GM13976 (cell line): ENCODE measurements around the gene ING3.

Experiments used
- DNase-seq: peaks from one replicate; pipeline ENCODE4 v3.0.0; 2012; ENCODE audit warnings: low spot score
- in situ Hi-C: fragments of 300-500 bp; cut with MboI; formaldehyde crosslinking; loops from one replicate; pipeline ENCODE4 v1.12.0; 2022; ENCODE audit warnings: low sequenced_read_pairs, mixed read lengths, inconsistent platforms; ENCODE audit not compliant: unreplicated experiment
- TF ChIP-seq, protein P1 (sequence below): IDR thresholded peaks from 2 replicates; pipeline ENCODE4 v1.5.1; 2012; ENCODE audit warnings: borderline replicate concordance, mild to moderate bottlenecking; ENCODE audit not compliant: insufficient read depth; ENCODE audit errors: extremely low read depth, missing control alignments, control extremely low read depth

The ING3 gene

DNA sequence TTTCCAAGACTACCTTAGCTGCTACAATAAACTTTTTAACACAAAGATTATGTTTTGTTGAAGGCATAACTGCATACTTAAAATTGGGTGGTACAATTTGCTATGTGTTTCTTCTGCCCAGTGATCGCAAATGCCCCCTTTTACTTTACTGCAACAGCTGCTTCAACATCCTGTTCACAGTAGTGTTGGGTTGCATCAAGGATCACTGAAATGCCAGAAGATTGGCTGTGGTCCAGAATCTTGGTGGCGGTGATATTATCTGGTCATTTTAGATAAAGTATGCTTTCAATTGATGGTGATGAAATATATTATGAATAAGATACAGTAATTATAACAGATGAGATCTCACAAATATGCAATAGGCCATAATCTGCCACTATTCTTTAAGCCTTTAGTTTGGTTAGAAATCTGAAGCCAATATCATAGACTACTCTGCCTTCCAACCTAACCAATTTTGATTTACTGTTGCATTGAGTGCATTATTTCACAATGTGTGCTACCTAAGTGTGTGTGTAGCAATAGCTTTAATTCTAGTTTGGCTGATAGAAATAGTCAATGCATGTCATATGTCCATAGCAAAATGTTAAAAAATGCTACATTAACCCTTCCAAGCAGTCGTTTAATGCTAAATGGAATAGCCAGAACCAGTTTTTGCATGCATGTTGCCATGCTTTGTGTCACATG, 29.8 kb upstream of the ING3 start:
- in situ Hi-C loops: no loop called here
- no peak for DNase-seq
- TF ChIP-seq, protein P1, sequence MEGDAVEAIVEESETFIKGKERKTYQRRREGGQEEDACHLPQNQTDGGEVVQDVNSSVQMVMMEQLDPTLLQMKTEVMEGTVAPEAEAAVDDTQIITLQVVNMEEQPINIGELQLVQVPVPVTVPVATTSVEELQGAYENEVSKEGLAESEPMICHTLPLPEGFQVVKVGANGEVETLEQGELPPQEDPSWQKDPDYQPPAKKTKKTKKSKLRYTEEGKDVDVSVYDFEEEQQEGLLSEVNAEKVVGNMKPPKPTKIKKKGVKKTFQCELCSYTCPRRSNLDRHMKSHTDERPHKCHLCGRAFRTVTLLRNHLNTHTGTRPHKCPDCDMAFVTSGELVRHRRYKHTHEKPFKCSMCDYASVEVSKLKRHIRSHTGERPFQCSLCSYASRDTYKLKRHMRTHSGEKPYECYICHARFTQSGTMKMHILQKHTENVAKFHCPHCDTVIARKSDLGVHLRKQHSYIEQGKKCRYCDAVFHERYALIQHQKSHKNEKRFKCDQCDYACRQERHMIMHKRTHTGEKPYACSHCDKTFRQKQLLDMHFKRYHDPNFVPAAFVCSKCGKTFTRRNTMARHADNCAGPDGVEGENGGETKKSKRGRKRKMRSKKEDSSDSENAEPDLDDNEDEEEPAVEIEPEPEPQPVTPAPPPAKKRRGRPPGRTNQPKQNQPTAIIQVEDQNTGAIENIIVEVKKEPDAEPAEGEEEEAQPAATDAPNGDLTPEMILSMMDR: no peak

DNA sequence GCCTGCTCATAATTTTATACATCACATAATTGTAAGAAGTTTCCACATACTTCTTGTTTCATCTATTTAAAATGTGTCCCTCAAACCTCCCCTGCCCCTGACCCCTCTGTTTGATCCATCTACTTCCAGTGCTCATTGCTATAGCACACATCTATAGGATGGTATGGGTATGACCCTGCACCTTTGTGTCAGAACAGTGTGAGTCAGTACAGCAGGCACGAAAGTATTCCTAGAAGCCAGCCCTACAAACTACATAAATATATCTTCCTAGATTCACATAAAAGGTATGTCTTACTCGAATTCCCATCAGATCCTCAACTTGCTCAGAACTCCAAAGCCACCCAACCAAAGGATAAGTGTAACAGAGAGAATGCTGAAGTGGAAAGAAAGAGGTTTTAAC, 25.7 kb upstream of the ING3 start:
- in situ Hi-C loops: no loop called here
- DNase-seq: no peak
- TF ChIP-seq, protein P1: no peak

DNA sequence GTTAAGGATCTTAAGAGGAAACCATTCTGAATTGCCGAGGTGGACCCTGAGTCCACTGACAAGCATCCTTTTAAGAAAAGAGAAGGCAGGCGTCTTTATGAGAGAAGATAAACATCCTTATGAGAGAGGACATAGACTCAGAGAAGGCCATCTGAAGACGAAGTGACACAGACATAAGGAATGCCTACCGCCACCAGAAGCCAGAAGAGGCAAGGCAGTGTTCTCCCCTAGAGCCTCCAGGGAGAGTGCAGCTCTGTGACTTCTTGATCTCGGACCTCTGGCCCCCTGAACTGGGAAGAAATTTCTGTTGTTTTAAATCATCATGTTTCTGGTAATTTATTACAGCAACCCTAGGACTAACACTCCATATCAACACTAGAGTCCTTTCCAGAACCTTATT, 25.2 kb upstream of the ING3 start:
- TF ChIP-seq, protein P1: no peak
- DNase-seq: no peak
- in situ Hi-C loops: no loop called here

DNA sequence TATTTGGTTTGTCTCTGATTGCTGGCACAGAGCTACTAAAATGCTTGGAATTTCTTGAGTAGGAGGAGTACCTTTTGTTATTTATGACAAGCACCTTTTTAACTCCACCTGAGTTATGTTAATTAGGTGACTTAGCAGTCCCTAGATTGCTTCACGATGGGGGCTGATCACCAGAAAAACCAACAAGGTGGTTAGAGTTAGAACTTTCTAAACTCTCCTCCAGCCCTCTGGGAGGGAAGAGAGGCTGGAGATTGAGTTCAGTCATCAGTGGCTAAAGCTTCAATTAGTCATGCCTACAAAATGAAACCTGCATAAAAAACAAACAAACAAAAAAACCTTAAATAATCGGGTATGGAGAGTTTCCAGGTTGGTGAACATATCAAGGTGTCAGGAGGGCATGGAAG, 23.6 kb upstream of the ING3 start:
- DNase-seq: no peak

DNA sequence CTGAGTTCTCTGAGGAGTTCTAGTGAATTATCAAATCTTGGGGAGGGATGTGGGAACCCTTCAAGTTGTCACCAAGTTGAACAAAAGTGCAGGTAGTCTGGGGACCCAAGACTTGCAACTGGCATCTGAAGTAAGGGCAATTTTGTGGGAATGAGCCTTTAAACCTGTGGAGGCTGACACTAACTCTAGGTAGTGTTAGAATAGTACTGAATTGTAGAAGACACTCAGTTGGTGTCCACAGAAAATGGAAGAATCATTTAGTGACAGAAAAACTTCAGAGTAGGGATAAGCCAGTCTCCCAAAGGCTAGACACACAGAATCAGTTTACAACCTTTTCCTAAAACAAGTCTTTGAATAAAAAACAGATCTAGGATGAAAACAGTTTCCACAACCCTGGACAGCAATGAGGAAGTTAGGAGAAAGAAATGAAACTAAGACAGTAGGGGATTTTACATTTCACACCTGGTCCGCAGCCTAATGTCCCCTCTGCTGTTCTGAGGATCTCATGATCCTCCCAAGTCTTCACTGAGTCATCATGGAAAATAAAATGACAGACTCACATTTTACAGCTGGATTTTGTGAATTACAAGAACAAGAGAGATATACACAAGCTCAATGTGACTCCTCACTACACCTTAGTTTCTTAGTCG, 23.0 kb upstream of the ING3 start:
- TF ChIP-seq, protein P1: no peak
- DNase-seq: peak; percentile 10
- in situ Hi-C loops: no loop called here

More for the DNA sequence above, 23.6 kb upstream of the ING3 start:
- TF ChIP-seq, protein P1: no peak
- in situ Hi-C loops: no loop called here

DNA sequence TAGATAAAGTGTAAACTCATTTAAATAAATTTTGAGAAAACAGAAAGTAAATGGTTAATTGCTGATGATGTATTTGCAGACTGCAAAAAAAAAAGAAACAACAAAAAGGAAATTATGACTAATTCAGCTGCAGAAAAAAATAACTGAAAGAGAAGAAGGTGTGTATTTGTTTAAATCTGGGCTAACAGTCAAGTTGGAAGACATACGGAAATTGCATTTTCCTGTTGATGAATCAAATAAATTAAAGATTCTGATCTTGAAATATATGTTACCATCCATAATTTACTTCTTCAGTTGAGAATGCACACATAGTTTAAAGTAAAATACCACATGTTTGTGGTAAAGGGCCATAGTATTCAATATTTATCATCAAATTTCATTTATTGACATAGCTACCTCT, 19.3 kb upstream of the ING3 start:
- no peak for DNase-seq
- TF ChIP-seq, protein P1: no peak
- in situ Hi-C loops: no loop called here
